ENCODE data around the gene ZNF268. TPM values are rescaled to one million over a fixed set of nuclear protein-coding genes. Genes with fewer than 3 reads are reported as not detected.

Gene ZNF268
- 16.4 and 21.7 TPM in 2 replicates for total RNA-seq (2014; rRNA removed; shearing (Covaris generic))

GRCh38 chr12:133181238-133181959, at the start of gene ZNF268:
ZNF268 (plus strand) TSS chr12:133181495; CDS start chr12:133181998, 503 bp downstream.
- peak within 1 kb of the TSS; percentile 87 for H3K4me3 ChIP-seq (ENCODE audit: insufficient read depth, low read depth, low read length)
- DNase-seq = peak; percentile 95
- H3K36me3 ChIP-seq (replicated peaks; ENCODE audit: control insufficient read depth, insufficient read depth, low read length) = peaks cover 17% of the 10 kb centered on the region
- no peaks in the 10 kb centered on the region for H3K27me3 ChIP-seq (ENCODE audit: control insufficient read depth, insufficient read depth, low read length)

DNA sequence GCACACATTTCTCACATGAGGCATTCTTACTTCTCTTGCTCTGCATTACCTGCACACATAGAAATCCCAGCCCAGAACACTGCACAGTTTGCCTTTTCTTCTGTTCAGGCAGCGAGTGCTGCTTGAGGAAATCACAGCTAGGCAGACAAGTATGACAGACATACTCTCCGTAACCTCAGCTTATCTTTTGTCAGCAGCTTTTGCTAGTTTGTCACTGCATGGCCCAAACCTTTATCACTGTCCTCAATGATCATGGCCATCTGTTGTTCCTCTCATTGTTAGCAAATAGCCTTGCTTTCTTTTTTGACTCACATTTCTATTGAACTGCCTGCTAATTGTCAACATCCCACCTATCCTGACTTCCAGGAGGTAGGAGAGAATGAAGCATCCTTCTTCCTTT, 45.5 kb upstream of the ZNF268 start:
- no peak overlapping the region for H3K4me3 ChIP-seq (ENCODE audit: insufficient read depth, low read depth, low read length)
- no peak for DNase-seq
- H3K36me3 ChIP-seq (replicated peaks; ENCODE audit: control insufficient read depth, insufficient read depth, low read length) = peaks cover 9% of the 10 kb centered on the region
- H3K27me3 ChIP-seq (ENCODE audit: control insufficient read depth, insufficient read depth, low read length) = no peaks in the 10 kb centered on the region

- no peak for DNase-seq
- H3K4me3 ChIP-seq (ENCODE audit: insufficient read depth, low read depth, low read length) = no peak overlapping the region
- no peaks in the 10 kb centered on the region for H3K27me3 ChIP-seq (ENCODE audit: control insufficient read depth, insufficient read depth, low read length)
- H3K36me3 ChIP-seq (replicated peaks; ENCODE audit: control insufficient read depth, insufficient read depth, low read length) = peaks cover 9% of the 10 kb centered on the region
Observed at GRCh38 chr12:133145981-133146380, 35.3 kb upstream of the ZNF268 start.

DNA sequence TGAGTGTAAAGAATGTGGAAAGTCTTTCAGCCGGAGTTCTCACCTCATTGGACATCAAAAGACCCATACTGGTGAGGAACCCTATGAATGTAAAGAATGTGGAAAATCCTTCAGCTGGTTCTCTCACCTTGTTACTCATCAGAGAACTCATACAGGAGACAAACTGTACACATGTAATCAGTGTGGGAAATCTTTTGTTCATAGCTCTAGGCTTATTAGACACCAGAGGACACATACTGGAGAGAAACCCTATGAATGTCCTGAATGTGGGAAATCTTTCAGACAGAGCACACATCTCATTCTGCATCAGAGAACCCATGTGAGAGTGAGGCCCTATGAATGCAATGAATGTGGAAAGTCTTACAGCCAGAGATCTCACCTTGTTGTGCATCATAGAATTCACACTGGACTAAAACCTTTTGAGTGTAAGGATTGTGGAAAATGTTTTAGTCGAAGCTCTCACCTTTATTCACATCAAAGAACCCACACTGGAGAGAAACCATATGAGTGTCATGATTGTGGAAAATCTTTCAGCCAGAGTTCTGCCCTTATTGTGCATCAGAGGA, 25.1 kb upstream of the ZNF268 start:
- H3K4me3 ChIP-seq (ENCODE audit: insufficient read depth, low read depth, low read length) = no peak overlapping the region
- H3K36me3 ChIP-seq (replicated peaks; ENCODE audit: control insufficient read depth, insufficient read depth, low read length) = peaks cover 24% of the 10 kb centered on the region
- H3K27me3 ChIP-seq (ENCODE audit: control insufficient read depth, insufficient read depth, low read length) = no peaks in the 10 kb centered on the region
- no peak for DNase-seq

- Histone ChIP-seq H3K27me3 (ENCODE audit: control insufficient read depth, insufficient read depth, low read length) (no peaks in the 10 kb centered on the region), H3K4me3 (ENCODE audit: insufficient read depth, low read depth, low read length) (no peak overlapping the region), H3K36me3 (replicated peaks; ENCODE audit: control insufficient read depth, insufficient read depth, low read length) (no peaks in the 10 kb centered on the region)
- no peak for DNase-seq
Observed at GRCh38 chr12:133165776-133166175, 15.5 kb upstream of the ZNF268 start.

- Histone ChIP-seq H3K27me3 (ENCODE audit: control insufficient read depth, insufficient read depth, low read length) (no peaks in the 10 kb centered on the region), H3K36me3 (replicated peaks; ENCODE audit: control insufficient read depth, insufficient read depth, low read length) (no peaks in the 10 kb centered on the region), H3K4me3 (ENCODE audit: insufficient read depth, low read depth, low read length) (no peak overlapping the region)
- no peak for DNase-seq
Observed at GRCh38 chr12:133172491-133172890, 8.8 kb upstream of the ZNF268 start.

DNA sequence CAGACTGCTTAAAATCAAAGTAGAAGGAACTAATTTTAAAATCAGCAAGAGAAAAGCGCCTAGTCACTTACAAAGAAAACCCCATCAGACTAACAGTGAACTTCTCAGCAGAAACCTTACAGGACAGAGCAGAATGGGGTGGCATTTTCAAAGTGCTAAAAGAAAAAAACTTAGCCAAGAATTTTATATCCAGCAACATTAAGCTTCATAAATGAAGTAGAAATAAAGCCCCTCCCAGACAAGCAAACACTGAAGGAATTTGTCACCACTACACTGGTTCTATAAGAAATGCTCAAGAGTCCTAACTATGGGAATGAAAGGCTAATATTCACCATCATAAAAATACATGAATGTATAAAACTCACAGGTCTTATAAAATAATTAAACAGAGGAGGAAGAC, 6.4 kb upstream of the ZNF268 start:
- no peak for DNase-seq
- H3K36me3 ChIP-seq (replicated peaks; ENCODE audit: control insufficient read depth, insufficient read depth, low read length) = no peaks in the 10 kb centered on the region
- no peak overlapping the region for H3K4me3 ChIP-seq (ENCODE audit: insufficient read depth, low read depth, low read length)
- H3K27me3 ChIP-seq (ENCODE audit: control insufficient read depth, insufficient read depth, low read length) = no peaks in the 10 kb centered on the region

DNA sequence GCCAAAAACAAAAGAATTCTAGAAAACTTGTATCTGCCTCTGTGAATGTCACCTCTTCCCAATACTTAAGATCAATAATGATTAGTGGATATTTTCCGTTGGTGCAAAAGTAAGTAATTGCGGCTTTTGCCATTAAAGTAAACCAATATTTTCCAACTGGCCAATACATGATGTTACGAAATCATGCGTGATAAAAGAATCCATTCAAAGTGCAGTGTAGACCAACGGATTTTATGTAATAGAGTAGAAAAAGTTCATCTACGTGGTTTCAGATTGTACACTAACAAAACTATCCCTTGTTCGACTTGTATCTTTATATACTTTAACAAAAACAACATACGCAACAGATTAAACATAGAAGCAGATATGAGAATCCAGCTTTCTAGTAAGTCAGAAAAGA, 626 bp upstream of the ZNF268 start:
- no peak overlapping the region for H3K4me3 ChIP-seq (ENCODE audit: insufficient read depth, low read depth, low read length)
- H3K36me3 ChIP-seq (replicated peaks; ENCODE audit: control insufficient read depth, insufficient read depth, low read length) = peaks cover 14% of the 10 kb centered on the region
- DNase-seq = no peak
- no peaks in the 10 kb centered on the region for H3K27me3 ChIP-seq (ENCODE audit: control insufficient read depth, insufficient read depth, low read length)

GRCh38 chr12:133190176-133190575, 8.9 kb downstream of the ZNF268 start:
- Histone ChIP-seq H3K27me3 (ENCODE audit: control insufficient read depth, insufficient read depth, low read length) (no peaks in the 10 kb centered on the region), H3K36me3 (replicated peaks; ENCODE audit: control insufficient read depth, insufficient read depth, low read length) (peaks cover 54% of the 10 kb centered on the region), H3K4me3 (ENCODE audit: insufficient read depth, low read depth, low read length) (no peak overlapping the region)
- DNase-seq = no peak

GRCh38 chr12:133192847-133193246, 11.6 kb downstream of the ZNF268 start:
- Histone ChIP-seq H3K36me3 (replicated peaks; ENCODE audit: control insufficient read depth, insufficient read depth, low read length) (peaks cover 45% of the 10 kb centered on the region), H3K27me3 (ENCODE audit: control insufficient read depth, insufficient read depth, low read length) (no peaks in the 10 kb centered on the region), H3K4me3 (ENCODE audit: insufficient read depth, low read depth, low read length) (no peak overlapping the region)
- no peak for DNase-seq

DNA sequence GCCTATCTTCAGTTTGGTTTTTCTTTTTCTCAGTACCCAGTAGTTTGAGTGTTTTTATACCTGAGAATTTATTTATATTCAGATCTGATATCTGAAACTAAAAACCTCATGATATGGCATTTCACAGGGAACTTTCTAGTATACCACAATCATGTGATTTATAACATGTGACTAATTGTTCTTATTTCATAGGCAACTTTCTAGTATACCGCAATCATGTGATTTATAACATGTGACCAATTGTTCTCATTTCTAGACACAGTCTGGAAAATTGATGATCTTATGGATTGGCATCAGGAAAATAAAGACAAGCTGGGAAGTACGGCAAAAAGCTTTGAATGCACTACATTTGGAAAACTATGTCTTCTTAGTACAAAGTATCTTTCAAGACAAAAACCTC, 20.6 kb downstream of the ZNF268 start:
- Histone ChIP-seq H3K36me3 (replicated peaks; ENCODE audit: control insufficient read depth, insufficient read depth, low read length) (peaks cover 22% of the 10 kb centered on the region), H3K27me3 (ENCODE audit: control insufficient read depth, insufficient read depth, low read length) (no peaks in the 10 kb centered on the region), H3K4me3 (ENCODE audit: insufficient read depth, low read depth, low read length) (no peak overlapping the region)
- DNase-seq = no peak

DNA sequence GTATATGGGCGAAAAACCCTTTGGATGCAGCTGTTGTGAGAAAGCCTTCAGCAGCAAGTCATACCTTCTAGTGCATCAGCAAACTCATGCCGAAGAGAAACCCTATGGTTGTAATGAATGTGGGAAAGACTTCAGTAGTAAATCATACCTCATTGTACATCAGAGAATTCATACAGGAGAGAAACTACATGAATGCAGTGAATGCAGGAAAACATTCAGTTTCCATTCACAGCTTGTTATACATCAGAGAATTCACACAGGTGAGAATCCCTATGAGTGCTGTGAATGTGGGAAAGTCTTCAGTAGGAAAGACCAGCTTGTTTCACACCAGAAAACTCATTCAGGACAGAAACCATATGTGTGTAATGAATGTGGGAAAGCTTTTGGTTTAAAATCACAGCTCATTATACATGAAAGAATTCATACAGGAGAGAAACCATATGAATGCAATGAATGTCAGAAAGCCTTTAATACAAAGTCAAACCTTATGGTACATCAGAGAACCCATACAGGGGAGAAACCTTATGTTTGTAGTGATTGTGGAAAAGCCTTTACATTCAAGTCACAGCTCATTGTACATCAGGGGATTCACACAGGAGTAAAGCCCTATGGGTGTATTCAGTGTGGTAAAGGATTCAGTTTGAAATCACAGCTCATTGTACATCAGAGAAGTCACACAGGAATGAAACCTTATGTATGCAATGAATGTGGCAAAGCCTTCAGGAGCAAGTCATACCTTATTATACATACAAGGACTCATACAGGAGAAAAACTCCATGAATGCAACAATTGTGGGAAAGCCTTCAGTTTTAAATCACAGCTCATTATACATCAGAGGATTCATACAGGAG, 21.4 kb downstream of the ZNF268 start:
- Histone ChIP-seq H3K27me3 (ENCODE audit: control insufficient read depth, insufficient read depth, low read length) (no peaks in the 10 kb centered on the region), H3K36me3 (replicated peaks; ENCODE audit: control insufficient read depth, insufficient read depth, low read length) (peaks cover 22% of the 10 kb centered on the region), H3K4me3 (ENCODE audit: insufficient read depth, low read depth, low read length) (no peak overlapping the region)
- no peak for DNase-seq

- DNase-seq = no peak
- no peak overlapping the region for H3K4me3 ChIP-seq (ENCODE audit: insufficient read depth, low read depth, low read length)
- H3K36me3 ChIP-seq (replicated peaks; ENCODE audit: control insufficient read depth, insufficient read depth, low read length) = peaks cover 22% of the 10 kb centered on the region
- H3K27me3 ChIP-seq (ENCODE audit: control insufficient read depth, insufficient read depth, low read length) = no peaks in the 10 kb centered on the region
Observed at GRCh38 chr12:133203344-133204263, 22.3 kb downstream of the ZNF268 start.

GRCh38 chr12:133204264-133204603, 22.9 kb downstream of the ZNF268 start:
- Histone ChIP-seq H3K36me3 (replicated peaks; ENCODE audit: control insufficient read depth, insufficient read depth, low read length) (peaks cover 22% of the 10 kb centered on the region), H3K27me3 (ENCODE audit: control insufficient read depth, insufficient read depth, low read length) (no peaks in the 10 kb centered on the region), H3K4me3 (ENCODE audit: insufficient read depth, low read depth, low read length) (no peak overlapping the region)
- DNase-seq = no peak
